Measurements from ENCODE around the gene SGTB.
"Not testable (repeated sequence)": the region's sequence is repeated elsewhere in the genome, so short reads cannot be mapped to it uniquely, and the experiment has no call there.

Gene SGTB

GRCh38 chr5:65732046-65732445 lies 10.1 kb upstream of the SGTB start:
- not testable (repeated sequence) for DNase-seq

DNA sequence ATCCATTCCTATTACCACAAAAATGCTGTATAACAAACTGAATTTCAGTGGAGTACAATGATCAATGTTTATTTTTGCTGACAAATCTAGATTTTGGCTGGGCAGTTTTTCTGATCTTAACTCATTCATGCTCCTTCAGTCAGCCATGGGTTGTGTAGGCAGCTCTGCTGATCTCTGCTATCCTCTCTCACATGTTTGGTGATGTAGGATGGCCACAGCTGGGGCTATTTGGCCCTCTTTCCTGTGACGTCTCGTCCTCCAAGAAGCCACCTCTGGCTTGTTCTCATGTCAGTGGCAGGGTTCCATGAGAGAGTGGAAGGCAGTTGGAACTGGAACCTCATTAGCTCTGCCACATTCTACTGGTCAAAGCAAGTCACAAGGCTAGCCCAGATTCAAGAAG lies 9.0 kb upstream of the SGTB start:
- DNase-seq = no peak

DNA sequence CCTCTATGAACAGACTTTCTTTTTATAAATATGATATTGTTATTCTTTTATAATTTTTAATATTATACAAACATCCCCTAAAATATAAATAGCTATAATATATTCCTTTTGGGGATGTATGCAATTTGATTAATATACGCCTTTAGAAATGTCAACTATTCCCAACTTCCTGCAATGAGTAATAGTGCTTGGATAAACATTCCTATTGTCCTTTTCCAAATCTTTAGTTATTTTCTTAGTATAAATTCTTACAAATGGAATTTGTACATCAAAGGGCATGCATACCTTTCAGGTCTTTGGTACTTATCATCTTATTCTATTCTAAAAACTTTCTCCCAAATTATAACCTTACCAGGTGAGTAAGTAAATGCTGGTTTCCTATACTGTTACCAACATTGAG lies 6.3 kb upstream of the SGTB start:
- no peak for DNase-seq

DNA sequence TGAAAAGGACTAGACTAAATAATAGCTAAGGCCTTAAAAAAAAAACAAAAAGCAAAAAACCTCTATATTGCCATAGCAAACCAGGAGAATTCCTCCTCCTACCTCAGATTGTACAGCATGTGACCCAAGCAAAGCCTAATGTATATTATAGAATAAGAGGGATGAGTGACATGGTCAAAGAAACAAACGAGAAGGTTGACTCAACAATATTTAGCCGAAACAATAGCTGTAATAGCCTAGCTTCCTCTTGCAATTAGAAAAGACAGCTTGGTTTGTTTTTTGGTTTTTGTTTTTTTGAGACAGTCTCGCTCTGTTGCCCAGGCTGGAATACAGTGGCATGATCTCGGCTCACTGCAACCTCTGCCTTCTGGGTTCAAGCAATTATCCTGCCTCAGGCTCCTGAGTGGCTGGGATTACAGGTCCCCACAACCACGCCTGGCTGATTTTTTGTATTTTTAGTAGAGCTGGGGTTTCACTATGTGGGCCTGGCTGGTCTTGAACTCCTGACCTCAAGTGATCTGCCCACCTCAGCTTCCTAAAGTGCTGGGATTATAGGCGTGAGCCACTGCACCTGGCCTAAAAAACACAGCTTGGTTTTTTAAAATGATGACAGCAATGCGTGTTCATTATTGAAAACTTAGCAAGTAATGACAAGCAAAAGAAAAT lies 5.7 kb upstream of the SGTB start:
- DNase-seq = no peak

DNA sequence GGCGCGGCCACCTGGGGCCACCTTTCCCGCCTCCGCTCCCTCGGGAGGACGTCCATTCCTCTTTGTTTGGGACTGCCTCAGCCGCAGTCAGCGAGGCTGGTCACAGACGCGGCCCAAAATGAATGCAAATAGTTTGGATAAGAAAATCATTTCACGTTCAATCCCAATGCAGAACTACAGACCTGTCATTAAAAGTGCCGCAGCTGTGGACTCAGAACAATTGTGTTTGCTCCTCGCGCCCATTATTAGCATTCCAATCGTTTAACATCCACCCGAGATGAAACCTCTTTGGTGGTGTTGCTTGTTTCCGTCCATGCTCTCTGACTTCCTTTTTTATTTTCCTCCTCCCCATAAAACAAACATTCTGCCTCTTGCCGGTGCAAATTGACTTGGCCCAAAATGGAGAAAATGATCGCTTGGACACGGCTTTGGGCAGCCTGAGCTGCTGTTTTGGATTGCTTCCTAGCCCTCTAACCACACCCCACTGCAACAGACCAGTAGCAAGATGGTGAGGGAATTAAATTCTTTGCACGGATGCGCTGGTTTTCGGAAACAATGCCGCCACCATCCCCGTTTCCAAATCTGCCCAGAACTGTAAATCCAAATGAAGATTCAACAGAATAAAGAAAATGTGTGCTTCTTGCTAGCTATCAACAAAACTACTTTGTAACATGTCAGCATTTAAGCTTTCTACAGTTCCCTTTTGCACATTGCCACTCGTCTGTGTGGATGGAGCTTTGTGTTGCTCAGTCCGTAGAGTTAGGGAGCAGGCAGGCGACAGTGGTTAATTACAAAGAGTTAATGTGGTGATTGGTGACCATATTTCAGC lies 880 bp upstream of the SGTB start:
- no peak for DNase-seq

DNA sequence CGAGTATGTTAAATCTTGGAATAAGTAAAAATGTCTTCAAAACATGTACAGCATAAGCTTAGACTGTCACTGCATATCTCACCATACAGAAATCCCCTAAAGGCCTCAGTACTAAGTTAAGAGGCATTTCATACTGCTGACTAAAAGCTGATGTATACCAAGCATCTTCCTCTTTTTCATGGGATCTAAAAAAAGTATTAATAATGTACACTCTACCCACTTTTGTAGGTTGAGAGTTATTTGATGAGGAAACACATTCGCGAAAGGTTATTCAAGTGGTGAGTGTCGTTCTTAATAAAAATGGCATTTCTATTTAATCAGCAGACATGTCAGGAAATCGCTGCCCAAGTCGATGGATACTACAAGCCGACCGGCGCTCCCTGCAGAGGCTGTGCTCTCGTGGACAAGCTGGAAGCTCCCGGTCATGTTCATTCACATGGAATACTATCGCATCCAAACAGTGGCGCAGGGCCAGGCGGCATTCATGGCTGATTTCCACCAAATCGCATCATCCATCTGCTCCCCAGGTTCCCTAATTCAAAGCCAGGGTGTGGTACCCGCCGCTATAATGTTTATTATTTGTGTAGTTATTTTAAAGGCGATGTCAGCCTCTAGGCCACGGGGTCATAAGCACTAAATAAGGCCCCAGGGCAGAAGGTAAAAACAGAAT lies 724 bp downstream of the SGTB start:
- DNase-seq = peak; percentile 17

GRCh38 chr5:65718576-65719310 lies 3.2 kb downstream of the SGTB start:
- DNase-seq = no peak

- no peak for DNase-seq
These were observed 13.8 kb downstream of the SGTB start for GRCh38 chr5:65708145-65708544.

DNA sequence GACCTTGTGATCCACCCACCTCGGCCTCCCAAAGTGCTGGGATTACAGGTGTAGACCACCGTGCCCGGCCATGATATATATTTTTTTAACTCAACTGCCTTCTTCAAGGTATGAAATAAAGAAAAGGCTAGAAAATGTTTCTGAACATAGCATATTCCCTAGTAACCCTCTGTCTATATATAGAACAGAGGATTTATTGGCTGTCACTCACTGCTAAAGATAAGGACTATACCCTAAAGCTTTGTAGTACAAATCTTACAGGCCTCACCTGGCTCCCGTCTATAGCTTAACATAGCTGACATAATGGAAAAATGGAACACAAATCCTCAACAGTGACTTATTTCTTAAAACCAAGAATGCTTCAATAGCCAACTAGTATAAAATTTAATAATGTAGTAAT lies 14.2 kb downstream of the SGTB start:
- no peak for DNase-seq

DNA sequence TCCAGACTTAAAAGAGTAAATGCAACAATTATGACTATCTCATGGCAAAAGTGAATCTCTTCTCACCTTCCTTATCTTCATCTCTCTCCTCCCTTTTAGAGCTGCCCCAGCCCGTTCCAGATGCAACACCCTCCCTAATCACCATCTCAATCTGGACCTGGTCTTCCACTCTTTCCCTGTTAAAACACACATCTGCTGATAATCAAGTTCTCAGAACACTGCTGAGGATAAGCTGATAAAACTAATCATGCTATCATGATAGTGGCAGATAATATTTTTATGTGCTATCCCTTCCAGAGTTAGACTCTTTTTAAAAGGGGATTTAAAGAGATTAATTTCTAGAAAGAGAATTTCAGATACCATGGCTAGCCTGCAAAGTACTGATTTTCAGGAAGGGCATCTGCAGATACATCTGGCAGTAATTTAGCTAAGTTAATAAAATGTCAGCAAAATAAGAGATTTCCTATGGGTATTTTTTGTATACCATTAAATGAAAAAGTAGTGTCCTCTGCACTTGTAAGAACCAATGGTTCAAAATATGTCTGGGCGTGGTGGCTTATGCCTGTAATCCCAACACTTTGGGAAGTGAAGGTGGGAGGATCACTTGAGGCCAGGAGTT lies 17.2 kb downstream of the SGTB start:
- no peak for DNase-seq

DNA sequence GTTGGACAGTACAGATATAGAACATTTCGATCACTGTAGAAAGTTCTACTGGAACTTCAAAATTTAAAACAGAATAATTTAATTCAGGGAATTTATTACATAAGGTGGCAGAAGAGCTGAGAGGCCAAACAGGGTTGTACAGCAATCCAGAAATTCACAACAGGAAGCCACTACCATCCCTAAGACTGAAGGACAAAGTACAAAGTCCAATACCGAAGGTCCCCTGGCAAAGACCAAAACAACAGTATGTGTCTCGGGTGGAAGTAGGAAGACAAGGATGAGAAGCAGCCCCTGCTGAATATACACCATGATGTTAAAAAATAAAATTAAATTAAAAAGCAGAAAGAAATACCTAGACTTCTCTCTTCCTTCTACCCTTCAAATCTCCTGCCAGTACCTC lies 19.9 kb downstream of the SGTB start:
- no peak for DNase-seq

DNA sequence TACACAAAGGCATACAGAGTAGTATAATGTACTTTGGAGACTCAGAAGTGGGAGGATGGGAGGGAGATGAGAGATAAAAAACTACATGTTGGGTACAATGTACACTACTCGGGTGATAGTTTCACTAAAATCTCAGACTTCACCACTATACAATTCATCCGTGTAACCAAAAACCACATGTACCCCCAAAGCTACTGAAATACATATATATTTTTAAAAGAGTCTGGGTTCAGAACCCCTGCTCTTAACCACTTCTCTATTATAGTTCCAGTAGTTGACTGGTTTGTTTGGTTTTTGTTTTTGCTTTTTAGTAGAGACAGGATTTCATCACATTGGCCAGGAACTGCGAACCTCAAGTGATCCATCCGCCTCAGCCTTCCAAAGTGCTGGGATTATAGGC lies 22.6 kb downstream of the SGTB start:
- DNase-seq = no peak

DNA sequence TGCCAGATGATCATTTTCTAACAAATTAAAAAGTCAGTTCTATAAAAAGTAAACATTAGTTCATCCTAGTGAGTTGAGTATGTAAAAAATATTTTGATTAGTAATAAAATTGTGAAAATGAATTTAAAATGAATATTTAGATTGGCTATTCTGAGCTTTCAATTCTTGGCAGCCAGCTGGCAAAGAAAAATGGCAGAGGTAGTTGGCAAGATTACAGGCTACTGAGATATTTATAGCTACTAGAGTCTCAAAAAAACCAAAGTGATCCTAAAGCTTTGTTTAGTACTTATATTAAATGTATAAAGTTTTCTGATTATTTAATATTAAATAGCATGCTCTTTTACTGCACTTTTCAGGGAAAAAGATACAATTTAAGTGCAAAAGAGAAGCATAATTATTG lies 25.0 kb downstream of the SGTB start:
- no peak for DNase-seq

- DNase-seq = no peak
These were observed 26.0 kb downstream of the SGTB start for GRCh38 chr5:65695896-65696295.

- DNase-seq = no peak
These were observed 26.6 kb downstream of the SGTB start for GRCh38 chr5:65695162-65695755.

GRCh38 chr5:65693121-65693520 lies 28.8 kb downstream of the SGTB start:
- DNase-seq = no peak

DNA sequence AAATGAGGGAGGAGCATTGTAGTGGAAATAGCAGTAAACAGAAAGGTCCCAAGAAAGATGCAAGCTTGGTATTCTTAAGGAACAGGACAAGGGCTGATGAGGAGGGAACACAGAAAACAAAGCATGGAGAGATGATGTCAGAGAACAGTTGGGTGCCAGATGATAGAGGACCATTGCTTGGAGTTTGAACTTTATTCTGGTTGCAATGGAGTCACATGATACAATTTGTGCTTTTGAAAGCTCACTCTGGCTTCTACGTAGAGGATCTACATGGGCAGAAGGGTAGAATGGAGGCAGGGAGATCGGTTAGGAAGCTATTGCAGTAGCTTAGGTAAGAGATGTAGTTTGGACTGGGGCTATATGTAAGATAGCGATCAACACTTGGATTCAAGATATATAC lies 39.8 kb downstream of the SGTB start:
- no peak for DNase-seq

DNA sequence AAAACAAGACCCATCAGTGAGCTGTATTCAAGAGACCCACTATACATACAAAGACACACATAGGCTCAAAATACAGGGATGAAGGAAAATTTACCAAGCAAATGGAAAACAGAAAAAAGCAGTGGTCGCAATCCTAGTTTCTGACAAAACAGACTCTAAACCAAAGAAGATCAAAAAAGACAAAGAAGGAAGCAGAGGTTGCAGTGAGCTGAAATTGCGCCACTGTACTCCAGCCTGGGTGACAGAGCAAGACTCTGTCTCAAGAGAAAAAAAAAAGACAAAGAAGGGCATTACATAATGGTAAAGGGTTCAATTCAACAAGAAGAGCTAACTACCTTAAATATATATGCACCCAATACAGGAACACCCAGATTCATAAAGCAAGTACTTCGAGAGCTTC lies 45.9 kb downstream of the SGTB start:
- not testable (repeated sequence) for DNase-seq

DNA sequence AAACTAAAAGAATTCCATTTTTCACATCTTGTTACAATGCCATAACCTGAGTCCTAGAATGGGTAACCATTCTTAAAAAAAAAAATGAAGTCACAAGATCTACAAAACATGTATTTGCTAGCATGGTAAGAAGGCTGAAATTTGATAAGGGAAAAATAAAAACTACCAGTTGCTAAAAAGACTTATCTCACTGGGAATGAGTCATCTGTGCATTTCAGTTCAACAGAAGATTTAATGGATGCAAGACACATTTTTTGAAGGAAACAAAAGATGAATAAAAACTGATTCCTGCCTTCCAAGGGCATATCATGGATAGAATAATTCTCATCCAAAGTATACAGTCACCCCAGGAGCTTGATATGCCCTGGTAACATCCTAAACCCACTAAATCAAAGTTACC lies 47.2 kb downstream of the SGTB start:
- DNase-seq = no peak

- no peak for DNase-seq
These were observed 49.1 kb downstream of the SGTB start for GRCh38 chr5:65672796-65673195.

DNA sequence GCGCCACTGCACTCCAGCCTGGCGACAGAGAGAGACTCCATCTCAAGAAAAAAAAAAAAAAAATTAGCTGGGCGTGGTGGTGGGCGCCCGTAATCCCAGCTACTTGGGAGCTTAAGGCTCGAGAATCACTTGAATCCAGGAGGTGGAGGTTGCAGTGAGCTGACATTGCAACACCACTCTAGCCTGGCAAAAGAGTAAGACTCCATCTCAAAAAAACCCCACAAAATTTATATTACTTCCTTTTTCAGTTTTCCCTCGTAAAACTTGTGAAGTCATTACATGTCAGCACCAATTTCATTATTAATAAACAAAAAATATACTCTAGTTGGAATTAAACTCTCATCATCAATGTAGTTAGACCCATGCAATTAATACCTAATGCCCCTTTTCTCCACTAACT lies 53.2 kb downstream of the SGTB start:
- no peak for DNase-seq

- no peak for DNase-seq
These were observed 57.9 kb downstream of the SGTB start for GRCh38 chr5:65663804-65664521.

All from activated CD8-positive, alpha-beta memory T cell treated with anti-CD3 and anti-CD28 coated beads, Interleukin-2, amount 50 U/mL, for 4 hours (primary cell).